GF-D8 (cell line): ENCODE measurements around the gene ARL2BP.
"Not testable (repeated sequence)": the region's sequence is repeated elsewhere in the genome, so short reads cannot be mapped to it uniquely, and the experiment has no call there.

Experiments
- DNase-seq: peaks from one replicate; lab custom pipeline; 2025; lab: John Stamatoyannopoulos, UW

The ARL2BP gene

DNA sequence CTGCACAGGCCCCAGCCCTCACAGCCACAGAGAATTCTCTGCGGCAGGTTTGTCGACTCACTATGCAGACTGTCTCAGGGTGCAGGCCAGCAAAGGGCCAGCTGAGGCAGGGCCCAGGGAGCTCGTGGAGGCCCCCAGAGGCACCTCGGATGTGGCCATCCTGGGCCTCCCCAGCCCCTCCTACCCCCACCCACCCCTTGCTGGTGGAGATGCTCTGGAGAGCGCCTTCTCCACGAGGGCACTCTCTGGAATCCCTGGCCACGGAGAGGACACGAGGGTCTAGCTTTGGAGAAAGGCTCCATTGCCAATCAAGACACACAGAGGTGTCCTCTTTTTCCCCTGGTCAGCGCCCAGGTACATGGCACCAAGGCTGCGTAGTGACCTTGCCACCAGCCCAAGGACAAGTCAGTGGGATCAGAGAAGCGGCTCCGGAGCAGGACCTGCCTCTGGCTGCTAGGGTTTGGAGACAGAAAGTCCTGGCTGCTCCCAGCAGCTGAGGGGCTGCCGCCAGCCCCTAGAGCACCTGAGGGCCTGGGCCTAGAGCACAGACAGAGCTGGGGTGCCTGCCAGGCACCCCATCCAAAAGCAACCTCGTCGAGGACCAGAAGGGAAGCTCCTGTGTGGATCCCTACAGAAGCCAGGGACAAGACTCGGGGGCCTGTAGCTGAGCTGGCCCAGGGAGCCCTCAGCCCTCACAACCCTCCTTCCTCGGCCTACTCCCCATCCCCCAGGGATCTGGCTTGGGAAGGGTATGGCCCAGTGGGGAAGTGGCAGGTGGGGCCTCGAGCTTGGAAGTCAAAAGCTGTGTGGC is 18.7 kb downstream of the ARL2BP start:
- no peak for DNase-seq

DNA sequence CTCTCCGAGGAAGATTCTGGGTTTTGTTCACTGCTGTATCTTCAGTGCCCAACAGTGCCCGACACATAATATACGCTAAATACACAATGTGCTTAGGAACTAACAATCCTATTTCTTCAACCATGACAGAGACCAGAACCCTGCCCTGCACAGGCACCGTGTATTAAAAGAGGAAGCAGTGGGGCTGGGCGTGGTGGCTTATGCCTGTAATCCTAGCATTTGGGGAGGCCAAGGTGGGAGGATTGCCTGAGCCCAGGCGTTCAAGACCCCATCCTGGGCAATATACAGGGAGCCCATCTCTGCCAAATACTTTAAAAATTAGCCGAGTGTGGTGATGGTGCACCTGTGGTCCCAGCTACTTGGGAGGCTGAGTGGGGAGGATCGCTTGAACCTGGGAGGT is 19.3 kb downstream of the ARL2BP start:
- DNase-seq: no peak

DNA sequence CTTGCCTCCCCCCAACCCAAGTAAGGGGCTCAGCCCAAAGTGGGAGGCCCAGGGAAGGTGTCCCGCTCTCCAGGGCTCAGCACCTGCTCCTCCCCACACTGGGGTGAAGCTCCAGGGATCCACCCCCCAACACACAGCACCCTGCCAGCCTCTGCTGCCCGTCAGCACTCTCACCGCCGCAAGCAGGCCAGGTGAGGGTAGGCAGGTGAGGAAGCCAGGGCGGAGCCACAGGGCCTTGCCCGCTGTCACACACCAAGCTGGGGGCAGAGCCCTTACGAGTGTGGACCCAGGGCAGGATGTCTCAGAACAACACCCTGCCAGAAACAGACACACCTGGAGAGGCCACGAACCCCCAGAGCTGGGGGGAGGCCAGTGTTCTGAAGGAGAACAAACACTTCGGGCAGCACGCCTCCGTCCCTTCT is 19.9 kb downstream of the ARL2BP start:
- no peak for DNase-seq

DNA sequence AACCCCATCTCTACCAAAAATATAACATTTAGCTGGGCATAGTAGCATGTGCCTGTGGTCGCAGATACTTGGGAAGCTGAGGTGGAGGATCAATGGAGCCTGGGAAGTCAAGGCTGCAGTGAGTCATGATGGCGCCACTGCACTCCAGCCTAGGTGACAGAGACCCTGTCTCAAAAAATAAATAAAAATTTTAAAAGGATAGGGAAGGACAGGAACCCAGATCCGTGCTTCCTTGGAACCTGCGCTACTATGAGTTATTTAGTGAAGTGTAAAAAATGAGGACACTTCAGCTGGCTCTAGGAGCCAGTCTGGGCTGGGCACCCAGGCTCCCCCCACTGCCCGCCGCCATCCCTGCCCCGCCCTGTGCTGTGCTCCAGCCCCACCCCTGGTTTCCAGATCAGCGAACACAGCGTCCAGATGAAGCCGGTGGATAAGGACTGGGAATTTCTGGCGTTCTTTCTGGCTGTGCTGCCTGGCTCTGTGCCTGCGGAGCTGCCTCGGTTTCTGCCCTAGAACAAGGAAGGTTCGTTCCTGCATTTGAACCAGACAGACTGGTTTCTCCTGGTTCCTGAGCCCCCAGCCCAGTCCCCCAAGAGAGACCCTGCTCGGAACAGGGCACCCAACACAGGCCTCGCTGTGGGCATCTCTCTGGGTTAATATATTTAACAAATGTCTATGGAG is 20.9 kb downstream of the ARL2BP start:
- no peak for DNase-seq

DNA sequence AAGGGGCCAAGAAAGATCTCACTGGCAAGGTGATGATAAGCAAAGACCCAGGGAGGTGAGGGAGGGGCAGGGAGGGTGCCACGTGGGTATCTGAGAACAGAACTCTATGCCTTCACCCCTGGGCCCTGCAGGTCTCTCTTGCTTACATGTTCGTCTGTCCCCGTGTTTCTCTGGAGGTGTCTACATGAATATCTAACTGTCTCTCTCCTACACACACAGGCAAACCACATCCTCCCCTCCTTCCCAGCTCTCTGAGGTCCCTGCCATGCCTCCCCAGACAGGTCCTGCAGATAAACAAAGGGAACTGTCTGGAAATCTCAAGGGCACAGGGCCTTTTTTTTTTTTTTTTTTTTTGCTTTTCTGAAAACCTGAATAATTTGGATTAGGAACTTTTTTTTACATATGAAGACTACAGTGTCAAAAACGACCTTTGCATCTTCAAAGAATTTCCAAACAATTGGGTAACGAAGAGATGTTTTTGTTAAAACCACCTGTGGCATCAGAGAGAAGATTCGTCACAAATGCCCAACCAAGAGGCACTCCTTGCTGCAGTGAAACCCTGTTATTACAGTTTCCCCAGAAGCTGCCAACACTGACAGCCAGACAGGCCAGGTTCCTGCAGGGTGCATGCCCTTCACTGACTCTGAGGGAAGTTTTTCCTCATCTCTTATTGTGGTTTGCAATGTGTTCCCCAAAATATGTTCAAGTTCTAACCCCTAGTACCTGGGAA is 21.6 kb downstream of the ARL2BP start:
- no peak for DNase-seq

DNA sequence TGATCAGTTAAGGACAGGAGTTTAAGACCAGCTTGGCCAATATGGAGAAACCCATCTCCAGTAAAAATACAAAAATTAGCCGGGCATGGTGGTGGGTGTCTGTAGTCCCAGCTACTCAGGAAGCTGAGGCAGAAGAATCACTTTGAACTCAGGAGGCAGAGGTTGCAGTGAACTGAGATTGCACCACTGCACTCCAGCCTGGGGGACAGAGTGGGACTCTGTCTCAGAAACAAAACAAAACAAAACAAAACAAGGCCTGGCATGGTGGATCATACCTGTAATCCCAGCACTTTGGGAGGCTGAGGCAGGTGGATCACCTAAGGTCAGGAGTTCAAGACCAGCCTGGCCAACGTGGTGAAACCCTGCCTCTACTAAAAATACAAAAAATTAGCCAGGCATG is 22.3 kb downstream of the ARL2BP start:
- DNase-seq: not testable (repeated sequence)

DNA sequence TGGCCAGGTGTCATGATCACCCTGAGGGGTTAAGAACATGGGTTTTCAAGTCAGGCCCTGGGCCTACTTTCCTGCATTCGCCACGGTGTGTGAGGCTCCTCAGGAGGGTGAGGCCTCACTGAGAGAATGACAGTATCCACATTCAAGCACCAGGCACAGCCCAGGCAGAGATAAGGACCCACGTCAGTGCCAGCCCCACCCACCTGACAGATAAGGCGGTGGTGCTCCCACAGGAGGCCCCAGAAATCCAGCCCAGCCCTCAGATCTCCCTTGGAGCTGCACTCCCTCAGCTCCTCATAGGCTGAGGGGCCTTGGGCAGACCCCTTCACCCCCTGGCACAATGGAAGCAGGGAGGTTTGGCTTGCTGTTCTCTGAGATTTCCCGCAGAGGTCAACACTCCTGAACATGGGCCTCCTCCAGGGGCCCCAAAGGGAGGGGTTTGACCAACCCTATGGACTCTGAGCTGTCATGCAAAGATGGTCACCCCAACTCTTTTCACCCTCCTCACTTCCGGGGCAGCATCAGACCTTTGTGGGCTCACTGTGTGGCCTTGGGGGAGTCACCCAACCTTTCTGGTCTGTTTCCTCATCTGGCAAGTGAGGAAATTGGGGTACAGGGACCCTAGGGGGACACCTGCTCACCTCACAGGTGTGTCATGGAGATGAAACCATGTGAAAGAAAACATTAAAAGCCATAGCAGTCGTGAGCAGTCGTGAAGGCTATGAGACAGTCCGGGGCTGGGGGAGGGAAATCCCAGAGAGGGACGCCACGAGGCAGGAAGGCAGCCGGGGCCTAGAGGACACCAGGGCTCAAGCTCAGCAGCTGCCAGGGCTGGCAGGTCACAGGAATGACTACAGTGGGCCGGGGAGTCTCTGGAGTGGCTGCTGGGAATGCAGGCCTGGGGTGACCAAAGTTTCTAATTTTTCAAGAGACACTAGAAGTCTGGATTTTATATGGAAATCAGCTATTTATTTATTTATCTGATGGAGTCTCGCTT is 24.0 kb downstream of the ARL2BP start:
- no peak for DNase-seq

DNA sequence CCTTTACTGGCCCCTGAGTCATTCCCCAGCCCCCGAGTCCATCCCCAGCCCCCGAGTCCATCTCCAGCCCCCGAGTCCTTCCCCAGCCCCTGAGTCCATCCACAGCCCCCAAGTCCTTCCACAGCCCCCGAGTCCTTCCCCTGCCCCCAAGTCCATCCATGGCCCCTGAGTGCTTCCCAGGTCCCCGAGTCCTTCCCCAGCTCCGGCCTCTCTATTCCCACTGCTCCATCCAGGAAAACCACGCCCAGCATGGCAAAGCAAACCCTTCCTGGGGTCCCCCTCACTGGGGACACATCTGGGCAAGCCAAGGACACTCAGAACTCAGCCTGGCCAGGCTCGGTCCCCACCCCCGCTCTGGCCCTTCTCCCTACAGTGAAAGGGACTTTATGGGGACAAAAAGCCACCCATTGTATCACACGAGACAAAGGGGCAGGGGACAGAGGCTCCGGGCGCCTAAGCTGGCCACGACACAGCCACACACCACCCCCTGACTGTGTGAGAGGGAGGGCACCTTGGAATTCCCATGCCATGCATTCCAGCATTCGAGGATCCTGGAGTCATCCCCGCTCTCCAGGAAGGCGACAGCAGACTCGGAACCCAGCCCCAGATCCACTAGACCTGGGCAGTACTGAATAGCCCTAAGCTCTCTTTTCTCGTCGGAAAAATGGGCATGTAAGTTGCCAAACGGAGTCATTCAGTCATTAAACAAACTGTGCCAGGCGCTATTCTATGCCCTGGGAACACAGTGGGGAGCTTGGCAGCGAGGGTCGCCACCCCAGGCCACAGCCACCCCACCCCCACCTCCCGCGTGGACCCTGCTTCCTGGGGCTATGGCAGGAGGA is 25.4 kb downstream of the ARL2BP start:
- DNase-seq: no peak

DNA sequence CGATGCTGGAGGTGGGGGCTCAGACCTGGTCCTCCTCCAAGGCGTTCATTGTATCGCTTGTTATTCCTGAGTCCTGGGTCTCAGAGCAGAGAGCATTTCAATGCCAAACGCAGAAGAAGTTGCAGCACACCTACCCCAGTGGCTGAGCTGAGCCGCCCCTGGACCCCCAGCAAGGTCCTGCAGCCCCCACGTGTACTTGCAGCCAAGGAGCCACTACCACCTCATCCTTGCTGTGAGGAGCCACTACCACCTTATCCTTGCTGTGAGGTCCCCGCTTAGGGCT is 25.9 kb downstream of the ARL2BP start:
- no peak for DNase-seq

DNA sequence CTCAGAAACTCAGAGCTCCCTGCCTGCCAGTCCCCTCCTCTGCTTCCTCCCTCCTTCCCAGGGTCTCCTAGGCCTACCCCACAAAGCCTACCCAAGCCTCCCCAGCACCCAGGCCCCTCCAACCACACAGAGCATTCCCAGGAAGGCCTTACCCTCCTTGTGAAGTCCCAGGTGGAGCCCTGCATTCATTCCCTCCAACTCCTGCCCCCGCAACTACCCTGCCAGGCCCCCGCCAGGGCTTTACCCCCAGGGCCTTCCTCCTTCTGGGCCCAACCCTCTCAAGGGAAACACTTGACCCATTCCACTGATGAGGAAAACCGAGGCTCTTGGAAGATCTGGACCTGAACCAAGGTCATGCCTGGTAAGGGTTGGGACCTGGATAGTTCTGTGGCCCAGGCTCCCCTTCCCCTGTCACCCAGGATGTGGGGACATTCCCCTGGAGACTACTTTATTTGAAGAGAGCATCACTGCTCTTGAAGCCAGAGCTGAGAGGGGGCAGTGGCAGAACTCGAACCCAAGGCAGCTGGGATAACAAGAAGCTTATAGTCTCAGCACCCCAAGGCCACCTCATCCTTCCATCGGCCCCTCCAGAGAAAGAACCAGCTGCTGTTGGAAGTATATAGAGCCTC is 26.9 kb downstream of the ARL2BP start:
- DNase-seq: no peak

DNA sequence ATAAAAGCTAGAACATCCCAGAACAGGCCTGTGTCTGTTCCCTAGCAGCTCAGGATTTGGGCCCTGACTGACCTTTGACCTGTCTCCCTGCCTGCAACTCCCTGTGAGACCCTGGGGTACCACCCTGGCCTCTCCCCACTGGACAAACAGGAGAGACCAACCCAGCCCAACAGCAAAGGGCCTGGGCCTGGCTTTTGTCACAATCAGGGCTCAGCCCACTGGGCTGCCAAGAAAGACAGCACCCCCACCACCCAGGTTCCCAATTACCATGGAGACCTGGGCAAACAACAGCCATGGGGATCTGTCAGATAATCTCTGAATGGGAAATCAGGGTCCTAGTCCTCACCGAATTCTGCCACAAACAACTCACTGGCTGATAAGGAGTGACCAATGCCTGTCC is 28.3 kb downstream of the ARL2BP start:
- no peak for DNase-seq

DNA sequence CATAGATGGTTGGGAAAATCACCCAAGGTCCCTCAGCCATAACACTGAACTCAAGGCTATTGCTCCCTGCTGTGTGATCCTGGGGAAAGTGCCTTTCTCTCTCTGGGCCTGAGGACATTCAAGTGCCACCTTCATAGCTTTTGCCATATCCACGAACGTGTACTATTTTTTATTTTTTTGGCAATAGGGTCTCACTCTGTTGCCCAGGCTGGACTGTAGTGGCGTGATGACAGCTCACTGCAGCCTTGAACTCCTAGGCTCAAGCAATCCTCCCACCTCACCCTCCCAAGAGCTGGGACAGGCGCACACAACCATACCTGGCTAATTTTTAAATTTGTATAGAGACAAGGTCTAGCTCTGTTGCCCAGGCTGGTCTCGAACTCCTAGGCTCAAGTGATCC is 28.8 kb downstream of the ARL2BP start:
- no peak for DNase-seq

DNA sequence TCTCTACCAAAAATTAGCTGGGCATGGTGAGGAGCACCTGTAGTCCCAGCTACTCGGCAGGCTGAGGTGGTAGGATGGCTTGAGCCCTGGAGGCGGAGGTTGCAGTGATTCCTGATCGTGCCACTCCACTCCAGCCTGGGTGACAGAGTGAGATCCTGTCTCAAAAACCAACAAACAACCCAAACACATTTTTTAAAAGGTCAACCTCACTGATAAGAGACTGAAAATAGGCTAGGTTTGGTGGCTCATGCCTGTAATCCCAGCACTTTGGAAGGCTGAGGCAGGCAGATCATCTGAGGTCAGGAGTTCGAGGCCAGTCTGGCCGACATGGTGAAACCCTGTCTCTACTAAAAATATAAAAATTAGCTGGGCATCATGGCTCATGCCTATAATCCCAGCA is 30.9 kb downstream of the ARL2BP start:
- not testable (repeated sequence) for DNase-seq

DNA sequence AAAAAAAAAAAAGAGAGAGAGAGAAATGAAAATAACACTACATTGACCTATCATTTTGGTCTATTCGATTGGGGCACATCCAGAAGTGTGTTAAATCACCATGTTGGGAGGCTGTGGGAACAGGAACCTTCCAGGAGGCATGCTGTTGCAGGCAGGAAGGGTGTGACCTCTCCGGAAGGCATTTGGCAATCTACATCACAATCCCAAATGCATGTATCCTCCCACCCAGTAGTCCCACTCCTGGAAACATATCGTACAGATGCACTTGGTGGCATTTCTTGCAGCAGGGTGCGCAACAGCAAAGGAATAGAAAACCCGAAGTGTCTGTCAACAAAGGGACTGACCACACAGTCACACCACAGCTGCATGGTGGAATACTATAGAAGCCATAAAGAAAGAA is 31.5 kb downstream of the ARL2BP start:
- no peak for DNase-seq

DNA sequence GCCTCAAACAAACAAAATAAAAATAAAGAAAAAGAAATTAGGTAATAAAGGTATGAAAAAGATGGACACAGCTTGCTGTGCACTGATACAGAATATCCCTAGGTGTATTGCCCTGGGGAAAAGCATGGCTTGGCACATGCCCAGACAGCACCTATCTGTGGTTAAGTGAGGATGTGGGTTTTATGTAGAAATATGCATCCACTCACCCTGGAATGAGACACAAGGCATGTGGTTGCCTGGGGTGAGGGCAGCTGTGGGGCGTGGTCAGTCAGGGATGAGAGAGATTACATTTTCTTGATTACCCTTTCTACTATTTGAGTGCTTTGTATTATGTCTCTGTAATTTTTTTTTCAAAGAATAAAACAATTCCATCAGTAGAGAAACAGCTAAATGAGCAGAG is 32.5 kb downstream of the ARL2BP start:
- peak; percentile 51 for DNase-seq

DNA sequence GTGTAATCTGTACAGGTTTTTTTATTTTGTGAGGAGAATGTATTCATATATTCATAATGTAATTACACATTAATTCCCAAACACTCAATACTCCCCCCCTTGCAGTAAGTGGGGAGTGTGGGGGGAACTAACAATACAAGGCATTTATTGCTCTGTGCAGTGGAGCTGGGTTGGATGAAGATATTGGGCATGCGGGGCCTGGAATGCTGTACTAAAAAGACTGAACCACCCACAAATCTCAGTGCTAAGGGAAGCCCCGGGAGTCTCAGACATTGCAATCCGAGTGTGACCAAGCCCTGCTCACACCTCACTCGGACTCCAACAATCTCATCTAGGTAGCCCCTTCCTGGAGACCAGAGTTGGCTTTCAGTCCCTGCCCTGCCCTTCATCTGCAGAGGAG is 33.4 kb downstream of the ARL2BP start:
- DNase-seq: no peak

DNA sequence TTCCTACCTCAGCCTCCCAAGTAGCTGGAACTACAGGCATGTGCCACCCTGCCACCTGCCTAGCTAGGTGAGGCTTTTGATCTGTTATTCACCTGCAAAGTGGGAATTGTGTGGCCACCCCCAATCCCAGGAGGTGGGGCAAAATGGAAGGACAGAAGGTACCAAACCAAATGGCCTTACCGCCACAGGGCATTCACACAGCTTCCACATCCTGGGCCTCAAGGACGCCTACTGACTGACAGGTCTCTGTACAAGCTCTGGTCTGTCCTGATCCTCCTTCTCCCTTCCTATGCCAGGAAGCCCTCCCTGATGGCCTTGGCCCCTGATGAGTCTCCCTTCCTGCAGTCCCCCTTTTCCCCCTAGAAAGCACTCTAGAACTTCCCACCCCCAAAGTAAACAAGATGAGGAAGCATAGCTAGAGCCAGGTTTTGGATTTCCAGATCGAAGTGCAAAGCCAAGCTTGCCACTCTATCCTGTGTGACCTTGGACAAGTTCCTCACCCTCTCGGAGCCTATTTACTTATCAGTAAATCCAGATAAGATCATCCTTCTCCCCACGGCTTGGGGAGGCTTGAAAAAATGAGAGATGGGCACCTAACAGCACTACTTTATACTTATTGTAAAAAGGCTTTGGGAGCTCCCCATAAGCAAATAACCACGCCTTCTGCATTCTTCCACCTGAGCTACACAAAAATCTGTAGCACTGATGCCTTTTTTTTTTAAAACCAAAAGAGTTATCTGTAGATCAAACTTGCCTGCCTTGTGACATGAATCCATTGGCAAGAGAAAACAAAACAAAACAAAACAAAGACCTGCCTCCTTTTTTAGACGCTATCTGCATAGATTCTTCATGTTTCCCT is 35.0 kb downstream of the ARL2BP start:
- DNase-seq: no peak

DNA sequence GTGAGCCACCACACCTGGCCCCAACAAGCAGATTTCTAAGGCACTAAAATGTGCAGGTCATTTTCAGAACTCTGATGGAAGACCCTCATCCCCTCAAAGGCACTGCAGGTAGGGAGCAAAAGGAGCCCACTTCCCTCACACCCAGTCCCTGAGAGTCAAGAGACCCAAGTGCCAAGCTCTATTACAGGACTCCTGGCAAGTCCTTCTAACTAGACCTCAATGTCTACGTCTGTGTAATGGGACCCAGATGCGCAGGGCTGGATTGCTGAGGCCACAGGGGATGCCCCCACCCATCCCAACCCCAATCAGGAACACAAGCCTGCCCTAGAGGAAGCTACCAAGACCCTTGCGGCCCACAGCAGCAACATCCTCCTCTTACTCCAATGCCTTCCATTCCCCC is 36.7 kb downstream of the ARL2BP start:
- DNase-seq: no peak

DNA sequence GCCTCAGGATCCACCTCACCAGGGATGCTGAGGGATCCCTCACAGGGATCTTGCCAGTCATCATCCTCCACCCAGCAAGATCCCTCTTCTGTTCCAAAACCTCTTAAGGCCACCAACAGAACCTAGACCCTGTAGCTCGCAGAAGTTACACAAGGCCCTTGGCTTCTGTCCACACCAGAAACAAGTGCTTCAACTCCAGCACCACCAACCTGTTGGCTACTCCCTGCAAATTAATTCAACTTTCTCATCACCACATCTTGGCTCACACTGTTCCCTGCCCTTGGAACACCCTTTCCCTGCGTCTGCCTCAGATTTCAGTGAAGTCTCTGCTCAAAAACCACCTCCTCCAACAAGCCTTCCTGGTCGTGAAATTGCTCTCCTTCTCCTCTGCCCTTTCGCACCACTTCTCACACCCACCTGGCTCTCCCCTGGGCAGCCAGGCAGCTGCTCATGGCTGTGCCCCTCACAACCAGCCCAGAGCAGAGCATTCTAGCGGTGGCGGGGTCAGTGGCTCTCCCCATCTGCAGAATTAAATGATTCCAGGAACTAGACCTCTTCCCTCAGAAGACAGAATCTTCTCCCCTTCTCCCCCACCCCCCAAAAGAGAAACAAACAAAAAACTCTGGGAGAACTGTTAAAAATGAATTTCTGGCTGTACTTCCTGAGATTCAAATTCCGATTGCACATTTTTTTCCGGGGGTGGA is 37.6 kb downstream of the ARL2BP start:
- DNase-seq: no peak
